GM23338 (cell line): Measurements from ENCODE around the gene DNAH11. TPM values are rescaled to one million over a fixed set of nuclear protein-coding genes. Genes with fewer than 3 reads are reported as not detected.

Experiments used
- ATAC-seq: fragments of 200-7000 bp; cut with Tn5 transposase; 3 replicates; pipeline ENCODE4 v1.9.1; 2020
- DNase-seq: peaks from one replicate; pipeline ENCODE4 v3.0.0-alpha.2; 2015; ENCODE audit warnings: low spot score
- H2AFZ ChIP-seq: fragments of 200-600 bp; sonication (generic); 2 replicates; pipeline ENCODE4 v1.8.0; 2016; ENCODE audit warnings: antibody characterized with exemption, mild to moderate bottlenecking, moderate library complexity
- H3F3A ChIP-seq: fragments of 200-600 bp; sonication (generic); replicated peaks from 2 replicates; pipeline ENCODE4 v1.8.0; 2017; ENCODE audit warnings: antibody characterized with exemption, mixed run types, low read depth
- H3K27ac ChIP-seq: fragments of 200-600 bp; sonication (generic); 2 replicates; pipeline ENCODE4 v1.6.1; 2016; ENCODE audit warnings: low read depth
- H3K27me3 ChIP-seq: fragments of 200-600 bp; sonication (generic); 2 replicates; pipeline ENCODE4 v1.8.0; 2016; ENCODE audit warnings: mild to moderate bottlenecking, mixed run types, moderate library complexity; ENCODE audit not compliant: insufficient read depth
- H3K36me3 ChIP-seq: fragments of 200-600 bp; sonication (generic); 2 replicates; pipeline ENCODE4 v1.8.0; 2016; ENCODE audit warnings: mild to moderate bottlenecking; ENCODE audit not compliant: insufficient read depth
- H3K4me1 ChIP-seq: fragments of 200-600 bp; sonication (generic); 2 replicates; pipeline ENCODE4 v1.8.0; 2016; ENCODE audit warnings: mild to moderate bottlenecking, moderate library complexity; ENCODE audit not compliant: insufficient read depth
- H3K4me2 ChIP-seq: fragments of 200-600 bp; sonication (generic); 2 replicates; pipeline ENCODE4 v1.7.1; 2017; ENCODE audit warnings: mixed run types
- H3K4me3 ChIP-seq: fragments of 200-600 bp; sonication (generic); 2 replicates; pipeline ENCODE4 v1.6.1; 2016; ENCODE audit warnings: mixed run types
- H3K79me2 ChIP-seq: fragments of 200-600 bp; sonication (generic); replicated peaks from 2 replicates; pipeline ENCODE4 v1.8.0; 2017; ENCODE audit warnings: mild to moderate bottlenecking; ENCODE audit not compliant: insufficient read depth
- H3K9me2 ChIP-seq: fragments of 200-600 bp; sonication (generic); 2 replicates; pipeline ENCODE4 v1.8.0; 2017; ENCODE audit not compliant: insufficient read depth
- H4K20me1 ChIP-seq: fragments of 200-600 bp; sonication (generic); replicated peaks from 2 replicates; pipeline ENCODE4 v1.8.0; 2017; ENCODE audit warnings: mild to moderate bottlenecking; ENCODE audit not compliant: insufficient read depth
- H3K27ac Mint-ChIP-seq: 2 replicates; pipeline ENCODE4 v1.8.0; 2020; ENCODE audit warnings: inconsistent platforms, mild to moderate bottlenecking, moderate library complexity, mixed read lengths
- H3K27me3 Mint-ChIP-seq: 3 replicates; pipeline ENCODE4 v1.8.0; 2022; ENCODE audit warnings: low read depth, mild to moderate bottlenecking, moderate library complexity, mixed read lengths, inconsistent platforms; ENCODE audit not compliant: insufficient read depth, poor library complexity
- H3K36me3 Mint-ChIP-seq: 3 replicates; pipeline ENCODE4 v1.8.0; 2021; ENCODE audit warnings: low read depth, mild to moderate bottlenecking, inconsistent platforms, moderate library complexity, mixed read lengths
- H3K4me1 Mint-ChIP-seq: 3 replicates; pipeline ENCODE4 v1.8.0; 2020; ENCODE audit warnings: mild to moderate bottlenecking, inconsistent platforms, mixed read lengths
- H3K4me3 Mint-ChIP-seq: 3 replicates; pipeline ENCODE4 v1.8.0; 2021; ENCODE audit warnings: moderate library complexity, mild to moderate bottlenecking, inconsistent platforms, mixed read lengths
- H3K9me3 Mint-ChIP-seq: 3 replicates; pipeline ENCODE4 v1.8.0; 2020; ENCODE audit warnings: moderate library complexity, mild to moderate bottlenecking, inconsistent platforms, mixed read lengths
- CREB1 ChIP-seq: fragments of 250-450 bp; sonication (Bioruptor Pico); IDR thresholded peaks from 2 replicates; pipeline ENCODE4 v1.5.0; 2020; ENCODE audit warnings: low read depth, mild to moderate bottlenecking, moderate library complexity
- ETS1 ChIP-seq: IDR thresholded peaks from 2 replicates; pipeline ENCODE4 v1.6.1; 2016; ENCODE audit warnings: antibody characterized with exemption
- EZH2 ChIP-seq: fragments of 200-600 bp; sonication (generic); IDR thresholded peaks from one replicate; pipeline ENCODE4 v1.8.0; 2017; ENCODE audit warnings: antibody characterized with exemption, mild to moderate bottlenecking, low read depth; ENCODE audit not compliant: unreplicated experiment
- EZH2phosphoT487 ChIP-seq: fragments of 200-600 bp; sonication (generic); IDR thresholded peaks from one replicate; pipeline ENCODE4 v1.8.1; 2018; ENCODE audit warnings: antibody characterized with exemption; ENCODE audit not compliant: unreplicated experiment
- JUNB ChIP-seq: IDR thresholded peaks from one replicate; pipeline ENCODE4 v1.6.1; 2016; ENCODE audit warnings: antibody characterized with exemption; ENCODE audit not compliant: unreplicated experiment
- NANOG ChIP-seq: IDR thresholded peaks from 2 replicates; pipeline ENCODE4 v1.6.1; 2016; ENCODE audit warnings: antibody characterized with exemption, borderline replicate concordance
- STAT1 ChIP-seq: IDR thresholded peaks from one replicate; pipeline ENCODE4 v1.6.1; 2016; ENCODE audit warnings: antibody characterized with exemption; ENCODE audit not compliant: unreplicated experiment
- ZNF114 ChIP-seq: fragments of 250-450 bp; sonication (Bioruptor Pico); IDR thresholded peaks from 2 replicates; pipeline ENCODE4 v1.5.0; 2020; ENCODE audit warnings: mild to moderate bottlenecking, moderate library complexity
- ZNF331 ChIP-seq: fragments of 250-450 bp; sonication (Bioruptor Pico); IDR thresholded peaks from 2 replicates; pipeline ENCODE4 v1.5.0; 2020; ENCODE audit warnings: low read depth, mild to moderate bottlenecking, moderate library complexity
- polyA plus RNA-seq: library from polyadenylated mRNA; unstranded; fragments of >200 nt; fragmentation: Nextera tagmentation; extraction: Ambion mirVana; gene quantifications from 2 replicates; pipeline ENCODE4 v1.2.1, GENCODE V29; 2016
- total RNA-seq: library from RNA; depleted of rRNA; stranded (reverse); fragments of >200 nt; shearing (Covaris generic); gene quantifications from 2 replicates; pipeline ENCODE4 v1.2.3, GENCODE V29; 2014
- TF ChIP-seq, protein P1 (sequence below): fragments of 250-450 bp; sonication (Bioruptor Pico); IDR thresholded peaks from 2 replicates; pipeline ENCODE4 v1.5.0; 2020; ENCODE audit warnings: mild to moderate bottlenecking, moderate library complexity
- TF ChIP-seq, protein P2 (sequence below), 2 experiments: fragments of 200-600 bp in 1 of 2; sonication (generic) in 1 of 2; conservative IDR thresholded peaks; 2 replicates each; pipeline versions ENCODE4 v1.5.1 to v1.6.1; 2016 to 2017; ENCODE audit warnings: antibody characterized with exemption in 2 of 2, low read depth in 2 of 2, mild to moderate bottlenecking in 2 of 2, moderate library complexity in 1 of 2
- TF ChIP-seq, protein P3 (sequence below): IDR thresholded peaks from one replicate; pipeline ENCODE4 v1.6.1; 2018; ENCODE audit warnings: antibody characterized with exemption; ENCODE audit not compliant: unreplicated experiment

Gene DNAH11
- total and polyA plus RNA-seq, 2 experiments from 2014 or later, result 9.3 TPM

DNA sequence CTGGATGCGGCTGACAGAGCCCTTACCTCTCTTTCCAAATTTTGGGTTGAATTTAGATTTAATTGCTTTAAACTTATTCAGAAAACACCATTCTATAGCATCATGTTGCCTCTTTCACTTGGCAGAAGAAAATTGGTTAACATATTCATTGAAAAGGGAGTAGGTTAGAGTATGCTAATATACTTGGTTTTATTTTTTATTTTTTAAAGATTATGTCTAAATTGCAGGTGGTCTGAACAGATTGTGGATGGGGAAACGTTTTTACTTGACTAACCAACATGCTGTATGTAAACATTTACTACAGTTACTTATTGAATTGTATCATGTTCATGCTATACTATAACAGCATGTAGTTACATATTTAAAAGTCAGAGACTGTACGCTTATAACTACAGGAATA lies 65.6 kb downstream of the DNAH11 start (continued):
- no peak for TF ChIP-seq ETS1
- TF ChIP-seq, protein P1, sequence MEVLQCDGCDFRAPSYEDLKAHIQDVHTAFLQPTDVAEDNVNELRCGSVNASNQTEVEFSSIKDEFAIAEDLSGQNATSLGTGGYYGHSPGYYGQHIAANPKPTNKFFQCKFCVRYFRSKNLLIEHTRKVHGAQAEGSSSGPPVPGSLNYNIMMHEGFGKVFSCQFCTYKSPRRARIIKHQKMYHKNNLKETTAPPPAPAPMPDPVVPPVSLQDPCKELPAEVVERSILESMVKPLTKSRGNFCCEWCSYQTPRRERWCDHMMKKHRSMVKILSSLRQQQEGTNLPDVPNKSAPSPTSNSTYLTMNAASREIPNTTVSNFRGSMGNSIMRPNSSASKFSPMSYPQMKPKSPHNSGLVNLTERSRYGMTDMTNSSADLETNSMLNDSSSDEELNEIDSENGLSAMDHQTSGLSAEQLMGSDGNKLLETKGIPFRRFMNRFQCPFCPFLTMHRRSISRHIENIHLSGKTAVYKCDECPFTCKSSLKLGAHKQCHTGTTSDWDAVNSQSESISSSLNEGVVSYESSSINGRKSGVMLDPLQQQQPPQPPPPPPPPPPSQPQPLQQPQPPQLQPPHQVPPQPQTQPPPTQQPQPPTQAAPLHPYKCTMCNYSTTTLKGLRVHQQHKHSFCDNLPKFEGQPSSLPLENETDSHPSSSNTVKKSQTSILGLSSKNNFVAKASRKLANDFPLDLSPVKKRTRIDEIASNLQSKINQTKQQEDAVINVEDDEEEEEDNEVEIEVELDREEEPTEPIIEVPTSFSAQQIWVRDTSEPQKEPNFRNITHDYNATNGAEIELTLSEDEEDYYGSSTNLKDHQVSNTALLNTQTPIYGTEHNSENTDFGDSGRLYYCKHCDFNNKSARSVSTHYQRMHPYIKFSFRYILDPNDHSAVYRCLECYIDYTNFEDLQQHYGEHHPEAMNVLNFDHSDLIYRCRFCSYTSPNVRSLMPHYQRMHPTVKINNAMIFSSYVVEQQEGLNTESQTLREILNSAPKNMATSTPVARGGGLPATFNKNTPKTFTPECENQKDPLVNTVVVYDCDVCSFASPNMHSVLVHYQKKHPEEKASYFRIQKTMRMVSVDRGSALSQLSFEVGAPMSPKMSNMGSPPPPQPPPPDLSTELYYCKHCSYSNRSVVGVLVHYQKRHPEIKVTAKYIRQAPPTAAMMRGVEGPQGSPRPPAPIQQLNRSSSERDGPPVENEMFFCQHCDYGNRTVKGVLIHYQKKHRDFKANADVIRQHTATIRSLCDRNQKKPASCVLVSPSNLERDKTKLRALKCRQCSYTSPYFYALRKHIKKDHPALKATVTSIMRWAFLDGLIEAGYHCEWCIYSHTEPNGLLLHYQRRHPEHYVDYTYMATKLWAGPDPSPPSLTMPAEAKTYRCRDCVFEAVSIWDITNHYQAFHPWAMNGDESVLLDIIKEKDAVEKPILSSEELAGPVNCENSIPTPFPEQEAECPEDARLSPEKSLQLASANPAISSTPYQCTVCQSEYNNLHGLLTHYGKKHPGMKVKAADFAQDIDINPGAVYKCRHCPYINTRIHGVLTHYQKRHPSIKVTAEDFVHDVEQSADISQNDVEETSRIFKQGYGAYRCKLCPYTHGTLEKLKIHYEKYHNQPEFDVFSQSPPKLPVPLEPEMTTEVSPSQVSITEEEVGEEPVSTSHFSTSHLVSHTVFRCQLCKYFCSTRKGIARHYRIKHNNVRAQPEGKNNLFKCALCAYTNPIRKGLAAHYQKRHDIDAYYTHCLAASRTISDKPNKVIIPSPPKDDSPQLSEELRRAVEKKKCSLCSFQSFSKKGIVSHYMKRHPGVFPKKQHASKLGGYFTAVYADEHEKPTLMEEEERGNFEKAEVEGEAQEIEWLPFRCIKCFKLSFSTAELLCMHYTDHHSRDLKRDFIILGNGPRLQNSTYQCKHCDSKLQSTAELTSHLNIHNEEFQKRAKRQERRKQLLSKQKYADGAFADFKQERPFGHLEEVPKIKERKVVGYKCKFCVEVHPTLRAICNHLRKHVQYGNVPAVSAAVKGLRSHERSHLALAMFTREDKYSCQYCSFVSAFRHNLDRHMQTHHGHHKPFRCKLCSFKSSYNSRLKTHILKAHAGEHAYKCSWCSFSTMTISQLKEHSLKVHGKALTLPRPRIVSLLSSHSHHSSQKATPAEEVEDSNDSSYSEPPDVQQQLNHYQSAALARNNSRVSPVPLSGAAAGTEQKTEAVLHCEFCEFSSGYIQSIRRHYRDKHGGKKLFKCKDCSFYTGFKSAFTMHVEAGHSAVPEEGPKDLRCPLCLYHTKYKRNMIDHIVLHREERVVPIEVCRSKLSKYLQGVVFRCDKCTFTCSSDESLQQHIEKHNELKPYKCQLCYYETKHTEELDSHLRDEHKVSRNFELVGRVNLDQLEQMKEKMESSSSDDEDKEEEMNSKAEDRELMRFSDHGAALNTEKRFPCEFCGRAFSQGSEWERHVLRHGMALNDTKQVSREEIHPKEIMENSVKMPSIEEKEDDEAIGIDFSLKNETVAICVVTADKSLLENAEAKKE (CRISPR knock-in tag), result no peak

- no peak overlapping the region for H3K27ac Mint-ChIP-seq
- TF ChIP-seq EZH2phosphoT487, result no peak
- no peak for TF ChIP-seq EZH2
- TF ChIP-seq JUNB, result no peak
- TF ChIP-seq CREB1 (CRISPR knock-in tag), result no peak
- no peak for TF ChIP-seq STAT1
- TF ChIP-seq, protein P2, sequence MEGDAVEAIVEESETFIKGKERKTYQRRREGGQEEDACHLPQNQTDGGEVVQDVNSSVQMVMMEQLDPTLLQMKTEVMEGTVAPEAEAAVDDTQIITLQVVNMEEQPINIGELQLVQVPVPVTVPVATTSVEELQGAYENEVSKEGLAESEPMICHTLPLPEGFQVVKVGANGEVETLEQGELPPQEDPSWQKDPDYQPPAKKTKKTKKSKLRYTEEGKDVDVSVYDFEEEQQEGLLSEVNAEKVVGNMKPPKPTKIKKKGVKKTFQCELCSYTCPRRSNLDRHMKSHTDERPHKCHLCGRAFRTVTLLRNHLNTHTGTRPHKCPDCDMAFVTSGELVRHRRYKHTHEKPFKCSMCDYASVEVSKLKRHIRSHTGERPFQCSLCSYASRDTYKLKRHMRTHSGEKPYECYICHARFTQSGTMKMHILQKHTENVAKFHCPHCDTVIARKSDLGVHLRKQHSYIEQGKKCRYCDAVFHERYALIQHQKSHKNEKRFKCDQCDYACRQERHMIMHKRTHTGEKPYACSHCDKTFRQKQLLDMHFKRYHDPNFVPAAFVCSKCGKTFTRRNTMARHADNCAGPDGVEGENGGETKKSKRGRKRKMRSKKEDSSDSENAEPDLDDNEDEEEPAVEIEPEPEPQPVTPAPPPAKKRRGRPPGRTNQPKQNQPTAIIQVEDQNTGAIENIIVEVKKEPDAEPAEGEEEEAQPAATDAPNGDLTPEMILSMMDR (conservative IDR thresholded peaks at IDR 0.05; ENCODE audit: low read depth in 2 of 2), result no peak
- no peak for TF ChIP-seq NANOG
- no peak for TF ChIP-seq ZNF331 (CRISPR knock-in tag)
- TF ChIP-seq ZNF114, result no peak
- TF ChIP-seq, protein P3, sequence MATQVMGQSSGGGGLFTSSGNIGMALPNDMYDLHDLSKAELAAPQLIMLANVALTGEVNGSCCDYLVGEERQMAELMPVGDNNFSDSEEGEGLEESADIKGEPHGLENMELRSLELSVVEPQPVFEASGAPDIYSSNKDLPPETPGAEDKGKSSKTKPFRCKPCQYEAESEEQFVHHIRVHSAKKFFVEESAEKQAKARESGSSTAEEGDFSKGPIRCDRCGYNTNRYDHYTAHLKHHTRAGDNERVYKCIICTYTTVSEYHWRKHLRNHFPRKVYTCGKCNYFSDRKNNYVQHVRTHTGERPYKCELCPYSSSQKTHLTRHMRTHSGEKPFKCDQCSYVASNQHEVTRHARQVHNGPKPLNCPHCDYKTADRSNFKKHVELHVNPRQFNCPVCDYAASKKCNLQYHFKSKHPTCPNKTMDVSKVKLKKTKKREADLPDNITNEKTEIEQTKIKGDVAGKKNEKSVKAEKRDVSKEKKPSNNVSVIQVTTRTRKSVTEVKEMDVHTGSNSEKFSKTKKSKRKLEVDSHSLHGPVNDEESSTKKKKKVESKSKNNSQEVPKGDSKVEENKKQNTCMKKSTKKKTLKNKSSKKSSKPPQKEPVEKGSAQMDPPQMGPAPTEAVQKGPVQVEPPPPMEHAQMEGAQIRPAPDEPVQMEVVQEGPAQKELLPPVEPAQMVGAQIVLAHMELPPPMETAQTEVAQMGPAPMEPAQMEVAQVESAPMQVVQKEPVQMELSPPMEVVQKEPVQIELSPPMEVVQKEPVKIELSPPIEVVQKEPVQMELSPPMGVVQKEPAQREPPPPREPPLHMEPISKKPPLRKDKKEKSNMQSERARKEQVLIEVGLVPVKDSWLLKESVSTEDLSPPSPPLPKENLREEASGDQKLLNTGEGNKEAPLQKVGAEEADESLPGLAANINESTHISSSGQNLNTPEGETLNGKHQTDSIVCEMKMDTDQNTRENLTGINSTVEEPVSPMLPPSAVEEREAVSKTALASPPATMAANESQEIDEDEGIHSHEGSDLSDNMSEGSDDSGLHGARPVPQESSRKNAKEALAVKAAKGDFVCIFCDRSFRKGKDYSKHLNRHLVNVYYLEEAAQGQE, result no peak
- no peak for TF ChIP-seq ETS1
Observed at GRCh38 chr7:21611129-21611528, 68.3 kb downstream of the DNAH11 start.

More at GRCh38 chr7:21611129-21611528, 68.3 kb downstream of the DNAH11 start:
- no peaks in the 10 kb centered on the region for H3K9me2 ChIP-seq
- no peaks in the 10 kb centered on the region for H4K20me1 ChIP-seq
- H3K4me1 ChIP-seq, result no peaks in the 10 kb centered on the region
- no peaks in the 10 kb centered on the region for H3K27me3 Mint-ChIP-seq
- no peaks in the 10 kb centered on the region for H3F3A ChIP-seq
- ATAC-seq, result no peak
- no peaks in the 10 kb centered on the region for H3K36me3 ChIP-seq
- no peak overlapping the region for H2AFZ ChIP-seq
- no peak overlapping the region for H3K4me2 ChIP-seq
- H3K27ac ChIP-seq, result no peak overlapping the region
- no peak overlapping the region for H3K4me3 Mint-ChIP-seq
- H3K27me3 ChIP-seq, result no peaks in the 10 kb centered on the region
- no peaks in the 10 kb centered on the region for H3K79me2 ChIP-seq
- no peaks in the 10 kb centered on the region for H3K4me1 Mint-ChIP-seq
- H3K9me3 Mint-ChIP-seq, result no peaks in the 10 kb centered on the region
- no peak for DNase-seq
- H3K36me3 Mint-ChIP-seq, result no peaks in the 10 kb centered on the region
- no peak overlapping the region for H3K4me3 ChIP-seq
